GM12873 (cell line): ENCODE results near the gene LRRTM4.

ENCODE experiments used
- CTCF ChIP-seq: IDR thresholded peaks from 2 replicates; pipeline ENCODE4 v1.5.1; 2012; ENCODE audit warnings: low read depth, mild to moderate bottlenecking, moderate library complexity, low read length, control low read depth; ENCODE audit not compliant: insufficient read depth; ENCODE audit errors: missing control alignments

The LRRTM4 gene

DNA sequence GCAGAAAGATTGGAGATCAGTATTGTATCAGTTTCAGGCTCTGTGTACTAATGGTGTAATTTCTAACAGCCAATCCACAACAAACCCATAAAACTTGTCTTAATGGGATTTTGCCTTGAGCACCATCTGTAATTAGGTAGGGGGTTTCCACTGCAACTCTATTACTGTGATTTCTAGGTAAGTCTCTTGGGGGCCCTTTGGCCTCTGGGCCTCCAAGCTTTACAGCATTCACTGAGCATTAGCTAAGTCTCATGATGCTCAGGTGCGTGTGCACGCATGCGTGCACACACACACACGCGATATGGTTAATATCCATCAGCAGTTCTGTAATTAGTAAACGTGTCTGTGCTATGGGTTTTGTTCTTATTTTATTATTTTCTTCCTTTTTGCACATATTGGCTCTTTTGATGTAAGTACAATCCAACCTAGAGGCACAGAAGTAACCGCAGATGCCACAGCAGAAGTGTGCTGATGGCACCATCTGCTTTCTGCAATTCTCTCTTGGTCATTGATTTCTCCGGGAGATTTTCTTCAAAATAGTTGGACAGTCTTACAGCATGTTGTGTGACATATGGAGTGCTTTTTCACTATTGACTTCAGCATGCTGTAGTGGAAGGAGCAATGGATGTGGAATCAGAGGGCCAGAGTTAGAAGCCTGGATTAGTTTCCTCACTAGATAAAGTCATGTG lies 592.0 kb downstream of the LRRTM4 start:
- no peak for TF ChIP-seq CTCF

GRCh38 chr2:76928026-76928425 lies 594.1 kb downstream of the LRRTM4 start:
- no peak for TF ChIP-seq CTCF

DNA sequence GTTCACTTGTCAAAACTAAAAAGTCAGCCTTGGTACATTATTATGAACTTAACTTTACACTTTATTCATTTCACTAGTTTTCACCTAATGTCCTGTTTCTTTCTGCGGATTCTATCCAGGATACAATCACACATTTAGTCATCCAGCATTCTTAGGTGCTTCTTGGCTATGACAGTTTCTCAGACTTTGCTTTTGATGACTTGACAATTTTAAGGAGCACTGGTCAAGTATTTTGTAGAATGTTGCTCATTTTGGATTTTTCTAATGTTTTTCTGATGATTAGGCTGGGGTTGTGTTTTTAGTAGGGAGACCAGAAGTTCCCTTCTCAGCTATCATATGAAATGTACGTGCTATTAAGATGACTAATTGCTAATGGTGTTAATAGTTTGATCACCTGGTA lies 601.2 kb downstream of the LRRTM4 start:
- TF ChIP-seq CTCF = no peak

DNA sequence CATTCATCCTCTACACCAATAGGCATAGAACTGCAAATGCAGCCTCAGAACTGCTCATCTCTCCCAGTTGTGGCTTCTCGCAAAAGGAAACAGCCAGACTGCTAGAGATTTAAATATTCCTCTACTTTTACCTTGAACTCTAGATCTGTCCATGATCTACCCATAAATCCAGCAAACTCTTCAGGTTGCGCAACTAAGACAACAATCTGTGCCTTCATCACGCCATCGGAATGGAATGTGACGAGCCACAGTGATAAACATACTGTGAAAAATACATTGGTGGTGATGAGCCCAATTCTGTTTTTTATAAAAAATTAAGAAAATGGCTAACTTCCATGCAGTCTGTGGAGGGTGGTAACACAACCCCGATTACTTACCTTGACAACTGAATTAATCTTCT lies 626.7 kb downstream of the LRRTM4 start:
- no peak for TF ChIP-seq CTCF

DNA sequence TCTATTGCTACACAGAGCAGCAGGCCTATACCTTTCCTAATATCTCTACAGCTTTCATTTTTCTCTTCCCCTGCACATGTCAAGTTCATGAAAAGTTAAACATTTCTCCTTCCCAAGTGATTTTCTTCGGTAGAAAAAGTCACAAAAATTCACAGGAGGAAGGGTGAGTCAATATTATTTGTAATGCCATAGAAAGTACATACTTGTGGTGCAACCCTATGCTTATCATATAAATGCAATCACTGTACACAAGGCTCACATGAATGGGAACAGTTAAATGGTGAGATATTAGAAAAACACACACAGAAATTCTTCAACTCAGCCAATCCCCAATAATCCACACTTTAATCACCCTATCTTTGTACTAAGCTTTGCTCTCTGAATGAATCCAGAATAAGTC lies 651.6 kb downstream of the LRRTM4 start:
- TF ChIP-seq CTCF = no peak

- TF ChIP-seq CTCF = no peak
These were observed 652.2 kb downstream of the LRRTM4 start for GRCh38 chr2:76870011-76870410.

DNA sequence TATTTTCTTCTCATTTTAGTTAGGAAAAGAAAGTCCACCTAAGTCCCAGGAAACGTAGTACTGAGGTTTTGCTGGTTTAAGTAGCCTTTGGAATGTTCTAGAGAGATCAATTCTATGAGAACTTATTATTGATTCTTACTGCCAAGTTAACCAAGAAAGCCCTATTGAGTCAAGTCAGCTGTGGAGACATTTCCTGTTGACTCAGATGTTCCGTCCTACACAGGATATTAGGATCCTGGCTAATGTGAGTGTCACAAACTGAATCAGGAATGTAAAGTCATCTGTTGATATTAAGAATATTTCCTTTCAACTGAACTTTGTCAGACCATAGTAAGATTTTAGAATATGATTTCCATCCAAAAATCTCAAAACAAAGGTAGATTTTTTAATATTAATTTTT lies 654.3 kb downstream of the LRRTM4 start:
- TF ChIP-seq CTCF = no peak
